HEK293 (cell line): ENCODE results near the gene DLG2.

Source experiments
- CTCF ChIA-PET: fragments of 350-600 bp; formaldehyde crosslinking; extraction: SDS; loops from one replicate; lab custom pipeline; 2021; ENCODE audit warnings: antibody characterized with exemption; lab: Yijun Ruan, JAX
- POLR2A ChIA-PET: fragments of 300-600 bp; formaldehyde crosslinking; extraction: SDS; loops from one replicate; lab custom pipeline; 2020; ENCODE audit warnings: antibody characterized with exemption, inconsistent platforms; lab: Yijun Ruan, JAX
- H3K27ac ChIP-seq: fragments of 200-500 bp; sonication (Bioruptor generic); 2 replicates; pipeline ENCODE4 v1.5.1; 2014; ENCODE audit warnings: low read depth, low read length, control low read depth, inconsistent platforms; ENCODE audit errors: extremely low read depth
- H3K36me3 ChIP-seq, 2 experiments: fragments of 200-500 bp in 1 of 2; sonication (Bioruptor generic) in 1 of 2; 1 replicate in 1 of 2; 2 replicates in 1 of 2; pipeline ENCODE4 v1.5.1; 2014 to 2017; ENCODE audit warnings: inconsistent platforms in 2 of 2, low read length in 2 of 2; ENCODE audit not compliant: control insufficient read depth in 2 of 2, insufficient read depth in 1 of 2
- H3K4me1 ChIP-seq: fragments of 200-500 bp; sonication (Bioruptor generic); 2 replicates; pipeline ENCODE4 v1.5.1; 2014; ENCODE audit warnings: mild to moderate bottlenecking, low read length, inconsistent platforms; ENCODE audit not compliant: control insufficient read depth, insufficient read depth
- H3K4me3 ChIP-seq: 2 replicates; pipeline ENCODE4 v1.5.1; 2011; ENCODE audit warnings: low read depth, mild to moderate bottlenecking, control low read depth, low read length, moderate library complexity
- H3K9me3 ChIP-seq: fragments of 200-500 bp; sonication (Bioruptor generic); 2 replicates; pipeline ENCODE4 v1.5.1; 2014; ENCODE audit warnings: low read depth, low read length, inconsistent platforms; ENCODE audit not compliant: control insufficient read depth, insufficient read depth
- AEBP2 ChIP-seq: fragments of 450-650 bp; formaldehyde crosslinking; IDR thresholded peaks from 2 replicates; pipeline ENCODE4 v1.5.1; 2016; ENCODE audit warnings: missing biosample characterization, missing genetic modification characterization, borderline replicate concordance
- MYNN ChIP-seq: fragments of 450-650 bp; formaldehyde crosslinking; IDR thresholded peaks from 2 replicates; pipeline ENCODE4 v1.5.1; 2016; ENCODE audit warnings: missing biosample characterization, missing genetic modification characterization, borderline replicate concordance
- PRDM4 ChIP-seq: fragments of 450-650 bp; formaldehyde crosslinking; IDR thresholded peaks from 2 replicates; pipeline ENCODE4 v1.5.1; 2017; ENCODE audit warnings: missing biosample characterization, missing genetic modification characterization
- SCRT2 ChIP-seq: fragments of 450-650 bp; formaldehyde crosslinking; IDR thresholded peaks from 2 replicates; pipeline ENCODE4 v1.5.1; 2016; ENCODE audit warnings: missing biosample characterization, missing genetic modification characterization
- ZNF112 ChIP-seq: fragments of 450-650 bp; formaldehyde crosslinking; IDR thresholded peaks from 2 replicates; pipeline ENCODE4 v1.5.0; 2017; ENCODE audit warnings: missing biosample characterization, missing genetic modification characterization
- ZNF140 ChIP-seq: fragments of 450-650 bp; formaldehyde crosslinking; IDR thresholded peaks from 2 replicates; pipeline ENCODE4 v1.5.1; 2016; ENCODE audit warnings: missing biosample characterization, missing genetic modification characterization
- ZNF148 ChIP-seq: fragments of 450-650 bp; formaldehyde crosslinking; IDR thresholded peaks from 2 replicates; pipeline ENCODE4 v1.5.0; 2017; ENCODE audit warnings: missing biosample characterization, missing genetic modification characterization, borderline replicate concordance
- ZNF280C ChIP-seq: fragments of 450-650 bp; formaldehyde crosslinking; IDR thresholded peaks from 2 replicates; pipeline ENCODE4 v1.5.1; 2016; ENCODE audit warnings: missing biosample characterization, missing genetic modification characterization
- ZNF473 ChIP-seq: fragments of 450-650 bp; formaldehyde crosslinking; IDR thresholded peaks from 2 replicates; pipeline ENCODE4 v1.5.1; 2017; ENCODE audit warnings: missing biosample characterization, missing genetic modification characterization
- ZNF518A ChIP-seq: fragments of 450-650 bp; formaldehyde crosslinking; conservative IDR thresholded peaks from 2 replicates; pipeline ENCODE4 v1.5.1; 2016; ENCODE audit warnings: low read depth, missing biosample characterization, missing genetic modification characterization
- ZNF548 ChIP-seq: fragments of 450-650 bp; formaldehyde crosslinking; IDR thresholded peaks from 2 replicates; pipeline ENCODE4 v1.5.1; 2016; ENCODE audit warnings: missing biosample characterization, missing genetic modification characterization
- ZNF555 ChIP-seq: fragments of 450-650 bp; formaldehyde crosslinking; conservative IDR thresholded peaks from 2 replicates; pipeline ENCODE4 v1.5.1; 2017; ENCODE audit warnings: missing biosample characterization, mild to moderate bottlenecking, missing genetic modification characterization, inconsistent platforms
- ZNF777 ChIP-seq: fragments of 450-650 bp; formaldehyde crosslinking; IDR thresholded peaks from 2 replicates; pipeline ENCODE4 v1.5.1; 2017; ENCODE audit warnings: missing biosample characterization, missing genetic modification characterization, borderline replicate concordance

Gene DLG2

GRCh38 chr11:85307366-85307765 is 319.8 kb downstream of the DLG2 start (continued):
- TF ChIP-seq ZNF518A (no peak), ZNF777 (tag by site-specific recombination) (no peak), PRDM4 (tag by site-specific recombination) (no peak), ZNF555 (tag by site-specific recombination) (no peak), ZNF548 (tag by site-specific recombination) (no peak), ZNF140 (tag by site-specific recombination) (no peak), ZNF112 (tag by site-specific recombination) (no peak), ZNF280C (no peak), ZNF473 (tag by site-specific recombination) (no peak)

GRCh38 chr11:85301895-85302678 is 325.1 kb downstream of the DLG2 start:
- Histone ChIP-seq H3K4me3 (no peak overlapping the region), H3K4me1 (no peaks in the 10 kb centered on the region), H3K36me3 (no peaks in the 10 kb centered on the region), H3K27ac (no peak overlapping the region), H3K9me3 (no peaks in the 10 kb centered on the region)
- ChIA-PET CTCF (interaction anchor here (0.8 kb wide), 1 partner anchor 519 kb away, joined by 4 read pairs; no protein-coding TSS in a partner anchor), POLR2A (no interaction called here)
- no peak for TF ChIP-seq SCRT2 (tag by site-specific recombination)
- no peak for TF ChIP-seq AEBP2 (tag by site-specific recombination)
- no peak for TF ChIP-seq ZNF148 (tag by site-specific recombination)
- no peak for TF ChIP-seq MYNN
